HG03175 (cell line): ENCODE measurements around the gene RIMOC1.
"Not testable (repeated sequence)": the region's sequence is repeated elsewhere in the genome, so short reads cannot be mapped to it uniquely, and the experiment has no call there.

Source experiments
- ATAC-seq: cut with Tn5 transposase; IDR thresholded peaks from one replicate; pipeline ENCODE4 v1.9.1; 2021; ENCODE audit warnings: mild to moderate bottlenecking, moderate library complexity; ENCODE audit not compliant: unreplicated experiment

The RIMOC1 gene

DNA sequence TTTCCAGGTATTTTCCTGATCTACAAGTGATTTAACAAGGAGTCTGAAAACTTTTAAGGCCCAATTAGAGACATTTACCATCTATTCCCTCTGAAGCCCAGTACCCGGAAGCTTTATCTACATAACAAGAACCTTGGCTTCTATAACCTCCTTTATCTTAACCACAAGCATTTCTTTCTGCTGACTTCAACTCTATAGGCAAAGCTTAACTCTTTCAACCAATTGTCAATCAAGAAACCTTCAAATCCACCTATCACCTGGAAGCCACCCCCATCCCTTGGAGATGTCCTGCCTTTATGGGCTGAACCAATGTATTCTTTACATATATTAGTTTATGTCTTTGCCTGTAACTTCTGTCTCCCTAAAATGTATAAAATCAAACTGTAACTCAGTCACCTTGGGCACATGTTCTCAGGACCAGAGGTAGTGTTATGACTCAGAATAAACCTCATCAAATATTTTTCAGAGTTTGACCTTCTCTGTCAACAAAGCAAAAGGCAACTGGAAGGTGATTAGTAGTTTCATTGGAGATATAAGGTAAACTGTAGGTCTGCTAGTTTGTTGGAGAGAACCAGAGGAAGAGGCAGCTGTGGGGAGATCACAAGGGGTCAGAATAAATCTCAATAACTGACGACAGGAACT is 13.0 kb upstream of the RIMOC1 start:
- no peak for ATAC-seq

DNA sequence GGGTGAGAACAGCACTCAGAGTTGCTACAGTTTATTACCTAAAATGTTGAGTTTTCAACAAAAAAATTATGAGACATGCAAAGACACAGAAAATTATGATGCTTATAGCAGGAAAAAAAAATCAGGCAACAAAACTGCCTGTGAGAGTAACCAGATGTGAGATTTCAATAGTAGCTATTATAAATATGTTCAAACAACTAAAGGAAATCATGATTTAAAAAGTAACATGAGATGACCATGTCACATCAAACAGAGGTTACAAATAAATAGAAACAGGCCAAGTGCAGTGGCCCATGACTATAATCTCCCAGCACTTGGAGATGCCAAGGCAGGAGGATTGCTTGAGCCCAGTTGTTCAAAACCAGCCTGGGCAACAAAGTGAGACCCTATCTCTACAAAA is 12.1 kb upstream of the RIMOC1 start:
- no peak for ATAC-seq

DNA sequence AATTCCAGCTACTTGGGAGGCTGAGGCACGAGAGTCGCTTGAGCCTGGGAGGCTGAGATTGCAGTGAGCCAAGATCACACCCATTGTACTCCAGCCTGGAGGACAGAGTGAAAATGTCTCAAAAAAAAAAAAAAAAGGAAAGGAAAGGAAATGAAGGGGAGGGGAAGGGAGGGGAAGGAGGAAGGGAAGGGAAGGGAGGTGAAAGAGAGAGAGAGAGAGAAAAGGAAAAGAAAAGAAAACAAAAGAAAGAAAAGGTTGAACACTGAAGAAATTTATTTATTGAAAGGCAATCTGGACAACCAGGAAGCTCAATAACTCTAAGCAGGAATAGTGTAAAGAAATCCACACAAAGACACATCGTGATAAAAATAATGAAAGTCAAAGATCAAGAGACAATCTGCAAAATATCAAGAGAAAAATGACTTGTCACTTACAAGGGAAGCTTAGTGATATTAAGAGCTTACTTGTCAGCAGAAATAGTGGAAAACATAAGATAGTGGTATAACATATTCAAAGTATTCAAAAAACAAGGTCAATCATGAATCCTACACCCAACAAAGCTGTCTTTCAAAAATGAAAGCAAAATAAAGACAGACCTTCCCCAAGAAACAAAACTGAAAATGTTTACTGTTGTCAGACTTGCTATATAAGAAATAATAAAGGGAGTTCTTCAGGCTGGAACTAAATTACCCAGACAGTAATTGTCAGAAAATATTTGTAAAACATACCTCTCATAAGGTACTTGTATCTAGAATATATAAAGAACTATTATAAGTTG is 10.9 kb upstream of the RIMOC1 start:
- peak; percentile 46 for ATAC-seq

DNA sequence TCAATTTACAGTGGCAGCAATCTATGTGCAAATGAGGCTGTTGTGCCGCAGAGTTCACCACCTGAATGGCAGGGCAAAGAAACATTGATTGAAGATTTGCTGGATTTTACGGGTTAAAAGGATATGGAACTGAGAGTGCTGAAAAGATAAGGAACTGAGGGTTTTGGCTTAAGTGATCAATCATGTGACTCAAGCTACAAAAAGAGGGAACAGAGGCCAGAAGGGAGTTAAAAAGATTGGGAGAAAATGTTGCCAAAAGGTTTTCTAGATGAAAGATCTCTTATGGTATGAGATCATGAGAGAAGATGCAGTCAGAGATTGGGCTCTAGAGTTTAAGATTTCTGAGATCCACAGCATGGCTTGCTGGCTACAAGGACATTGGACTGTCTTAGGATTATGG is 7.9 kb upstream of the RIMOC1 start:
- no peak for ATAC-seq

DNA sequence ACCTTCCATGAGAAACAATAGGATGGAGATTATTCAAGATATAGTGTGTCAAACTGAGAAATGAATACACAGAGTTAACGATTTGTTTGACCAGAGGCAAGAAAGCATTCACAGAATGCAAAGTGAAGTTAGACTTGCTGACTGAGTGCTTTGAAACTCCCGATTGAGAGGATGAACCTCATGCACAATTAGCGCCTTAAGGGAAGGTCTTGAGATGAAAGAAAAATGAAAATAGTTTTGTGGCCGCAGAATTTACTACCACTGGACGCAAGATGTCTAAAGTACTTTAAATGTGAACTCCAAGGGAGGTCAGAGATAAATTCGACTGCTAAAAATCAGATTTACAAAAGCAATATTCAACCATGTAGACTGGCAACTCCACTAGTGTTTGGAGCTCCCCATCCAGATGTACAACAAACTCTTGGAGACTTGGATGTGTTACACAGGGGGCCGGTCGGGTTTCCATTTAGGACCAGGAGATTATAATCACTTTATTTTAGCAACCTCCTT is 707 bp upstream of the RIMOC1 start:
- ATAC-seq: no peak

DNA sequence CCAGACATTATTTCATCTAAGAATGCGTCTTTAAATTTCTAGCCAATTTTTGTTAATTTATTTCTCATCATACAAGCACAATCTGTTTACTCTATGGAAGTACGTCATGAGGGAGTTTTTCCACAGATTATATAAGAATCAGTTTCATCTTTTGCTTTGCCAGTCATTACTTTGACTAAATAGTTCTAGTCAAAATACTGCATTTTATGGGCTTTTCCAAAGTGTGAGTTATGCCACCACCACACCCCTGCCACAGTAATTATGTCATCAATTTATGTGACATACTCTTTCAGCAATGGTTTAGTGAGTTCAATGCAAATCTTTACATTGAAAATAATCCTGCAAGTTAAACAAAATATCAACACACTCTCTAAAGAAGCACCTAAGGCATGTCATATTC is 2.0 kb downstream of the RIMOC1 start:
- ATAC-seq: no peak

DNA sequence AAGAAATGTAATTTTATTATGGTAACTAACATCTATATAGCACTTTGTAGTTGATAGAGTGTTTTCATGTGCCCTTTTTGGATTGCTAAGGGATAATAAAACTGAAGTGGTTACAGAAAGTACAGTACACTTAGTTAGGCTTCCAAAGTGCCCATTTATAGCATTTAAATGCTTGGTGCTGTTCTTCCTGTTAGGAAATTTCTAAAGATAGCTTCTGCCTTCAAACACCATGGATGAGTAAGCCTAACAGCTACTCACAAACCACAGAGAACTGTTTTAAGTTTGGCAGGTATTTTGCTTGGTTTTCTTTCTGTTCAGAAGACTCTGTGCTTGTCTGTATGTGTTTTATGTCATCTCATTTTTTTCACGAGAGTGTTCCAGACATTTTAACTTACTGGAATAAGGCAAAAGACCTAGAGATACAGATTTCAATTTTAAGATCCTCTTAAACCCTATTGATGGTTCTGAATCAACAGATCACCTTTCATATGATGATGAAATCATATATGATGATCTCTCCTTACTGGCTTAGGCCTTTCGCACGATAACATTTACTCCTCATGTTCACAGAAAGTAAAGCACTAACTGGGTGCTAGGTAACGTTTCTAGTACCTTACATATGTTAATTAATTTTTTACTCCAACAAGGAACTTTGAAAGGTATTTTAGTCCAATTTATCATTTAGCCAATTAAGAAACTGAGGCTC is 4.4 kb downstream of the RIMOC1 start:
- no peak for ATAC-seq

DNA sequence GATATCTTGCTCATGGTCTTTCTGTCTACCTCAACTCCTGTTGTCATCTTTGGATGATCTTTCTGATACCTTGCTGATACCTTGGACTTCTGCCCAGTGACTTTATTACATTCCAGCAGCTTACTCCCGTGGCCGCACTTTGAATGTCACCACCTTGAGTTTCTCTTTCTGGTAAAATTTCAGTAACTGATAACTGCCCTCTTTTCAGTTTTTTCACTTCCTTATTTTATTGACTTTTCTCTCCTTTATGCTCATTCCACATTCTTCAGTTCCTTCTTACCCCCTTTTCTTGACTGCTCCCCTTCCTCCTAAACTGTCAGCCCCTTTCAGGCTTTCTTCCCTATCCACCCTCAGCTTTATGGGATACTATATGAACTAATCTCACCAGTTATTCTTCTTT is 14.0 kb downstream of the RIMOC1 start:
- peak; percentile 50 for ATAC-seq

DNA sequence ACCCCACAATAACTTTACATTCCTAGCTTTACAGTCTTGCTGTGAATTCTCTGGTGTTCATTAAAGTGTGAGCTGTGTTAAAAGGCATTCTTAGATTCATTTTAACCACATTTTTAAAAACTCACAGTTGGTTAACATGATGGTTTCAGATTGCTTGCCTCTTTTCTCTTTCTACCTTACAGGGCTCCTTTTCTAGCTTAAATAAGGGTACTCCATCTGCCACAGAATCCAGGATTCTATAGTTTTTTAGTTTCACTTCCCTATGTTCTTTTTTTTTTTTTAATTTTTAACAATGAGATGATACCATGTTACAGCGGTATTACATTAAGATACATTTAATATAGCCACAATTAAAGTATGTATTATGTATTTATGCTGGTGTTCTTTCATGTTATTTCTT is 17.0 kb downstream of the RIMOC1 start:
- no peak for ATAC-seq

DNA sequence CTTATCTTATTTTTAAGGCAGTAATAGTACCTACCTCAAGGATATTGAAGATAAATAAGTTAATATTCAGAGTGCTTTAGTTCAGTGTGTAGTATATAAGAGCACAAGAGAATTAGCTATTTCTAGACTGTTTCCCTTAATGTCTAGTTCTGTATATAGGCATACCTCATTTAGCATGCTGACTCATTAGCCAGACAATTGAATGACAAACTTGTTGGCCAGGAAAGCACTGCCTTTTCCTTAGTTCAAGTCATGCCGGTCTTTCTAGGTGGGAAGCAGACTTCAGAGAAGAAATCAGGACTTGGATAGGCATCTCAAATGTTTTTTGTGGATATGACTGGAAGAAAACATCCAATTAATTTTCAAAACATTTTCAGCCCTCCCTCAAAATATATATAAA is 17.7 kb downstream of the RIMOC1 start:
- no peak for ATAC-seq

DNA sequence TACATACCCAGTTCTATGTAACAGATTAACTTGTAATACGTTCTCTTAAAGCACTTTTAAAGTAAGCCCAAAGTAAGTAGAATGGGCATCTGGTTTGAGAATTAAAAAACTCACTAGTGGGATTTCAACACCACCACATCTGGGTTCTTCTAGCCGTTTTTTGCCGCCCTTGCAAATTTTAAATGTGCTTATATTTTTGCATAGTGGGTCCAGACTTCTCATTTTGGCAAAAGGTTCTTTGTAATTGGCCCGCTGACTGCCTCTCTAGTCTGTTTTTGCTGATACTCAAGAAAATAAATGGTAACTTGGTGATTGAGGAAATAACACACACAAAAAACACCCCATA is 20.4 kb downstream of the RIMOC1 start:
- no peak for ATAC-seq

DNA sequence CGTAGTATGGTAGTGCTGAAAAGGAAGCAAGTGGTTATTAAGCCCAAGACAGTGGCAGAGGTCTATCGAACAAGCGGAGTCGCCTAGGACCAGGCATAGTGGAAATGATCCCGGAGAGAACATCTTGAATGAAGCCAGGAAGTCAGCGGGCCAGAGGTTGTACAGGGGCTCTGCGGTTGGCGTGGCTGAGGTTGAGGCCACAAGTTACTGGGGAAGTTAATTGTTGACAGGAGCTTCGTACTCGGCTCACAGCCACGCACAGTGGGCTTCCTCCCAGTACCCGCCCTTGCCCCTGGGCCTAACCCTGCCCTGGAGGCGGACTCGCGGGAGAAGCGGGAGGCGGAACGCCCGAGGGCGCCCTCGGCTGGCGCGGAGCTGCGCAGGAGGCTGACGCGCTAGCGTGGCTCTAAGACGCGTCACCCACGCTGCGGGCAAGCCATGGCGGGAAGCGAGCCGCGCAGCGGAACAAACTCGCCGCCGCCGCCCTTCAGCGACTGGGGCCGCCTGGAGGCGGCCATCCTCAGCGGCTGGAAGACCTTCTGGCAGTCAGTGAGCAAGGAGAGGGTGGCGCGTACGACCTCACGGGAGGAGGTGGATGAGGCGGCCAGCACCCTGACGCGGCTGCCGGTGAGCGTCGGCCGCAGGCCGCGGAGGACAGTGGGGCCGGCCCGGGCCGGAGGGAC is 20.9 kb downstream of the RIMOC1 start, which contains the start of gene FBXO4:
TSS of gene FBXO4 (plus strand) at position 410 of the 683 bp plus-strand sequence. CDS start at position 439, 29 bp downstream.
- ATAC-seq: peak; percentile 86

DNA sequence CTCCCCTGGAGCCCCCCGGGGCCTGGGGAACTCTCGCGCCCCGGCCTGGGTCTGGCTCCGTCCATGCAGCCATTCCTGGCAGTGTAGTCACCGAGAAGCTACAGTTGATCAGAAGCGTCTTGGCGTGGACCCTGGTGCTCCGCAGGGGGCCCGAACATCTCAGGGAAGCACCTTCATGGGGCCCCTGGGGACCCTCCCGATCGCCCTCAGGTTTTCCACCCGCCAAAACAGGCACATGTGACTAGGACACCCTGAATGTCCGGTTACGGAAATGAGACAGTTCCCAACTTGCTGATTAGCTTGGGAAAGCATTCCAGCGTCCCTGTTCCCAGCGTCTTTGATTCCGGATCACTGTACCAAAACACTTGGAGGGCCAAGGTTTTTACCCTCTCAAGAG is 21.4 kb downstream of the RIMOC1 start:
- ATAC-seq: peak; percentile 21

DNA sequence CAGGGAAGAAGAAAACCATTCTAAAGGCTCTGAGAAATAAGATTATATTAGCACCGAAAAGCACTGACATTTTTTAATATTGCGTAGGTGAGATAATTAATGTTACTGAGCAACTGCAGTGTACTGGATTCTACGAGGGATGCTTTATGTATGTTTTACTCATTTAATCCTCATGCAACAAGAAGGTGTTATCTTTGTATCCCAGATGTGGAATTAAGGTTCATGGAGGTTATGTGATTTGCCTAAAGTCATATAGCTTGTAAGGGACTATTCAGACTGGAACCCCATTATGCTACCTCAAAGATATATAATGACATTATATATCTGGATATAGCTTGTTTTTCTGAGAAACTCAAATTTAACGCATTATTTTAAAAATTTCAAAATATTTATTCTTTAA is 23.5 kb downstream of the RIMOC1 start:
- ATAC-seq: no peak

DNA sequence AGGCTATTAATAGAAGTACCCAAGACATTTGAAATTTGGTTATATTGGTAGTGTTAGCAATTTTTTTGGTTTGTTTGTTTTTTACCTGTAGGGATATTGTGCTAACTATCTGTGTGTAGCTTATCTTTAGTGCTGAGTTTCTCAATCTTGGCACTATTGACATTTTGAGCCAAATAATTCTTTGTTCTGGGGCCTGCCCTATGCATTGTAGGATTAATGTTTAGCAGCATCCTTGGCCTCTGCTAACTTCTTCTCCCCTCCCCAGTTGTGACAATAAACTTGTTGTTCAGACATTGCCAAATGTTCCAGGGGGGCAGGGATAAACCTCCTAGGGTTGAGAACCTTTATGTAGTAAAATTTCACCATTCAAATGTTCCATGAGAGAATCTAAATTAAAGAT is 24.9 kb downstream of the RIMOC1 start:
- ATAC-seq: no peak

DNA sequence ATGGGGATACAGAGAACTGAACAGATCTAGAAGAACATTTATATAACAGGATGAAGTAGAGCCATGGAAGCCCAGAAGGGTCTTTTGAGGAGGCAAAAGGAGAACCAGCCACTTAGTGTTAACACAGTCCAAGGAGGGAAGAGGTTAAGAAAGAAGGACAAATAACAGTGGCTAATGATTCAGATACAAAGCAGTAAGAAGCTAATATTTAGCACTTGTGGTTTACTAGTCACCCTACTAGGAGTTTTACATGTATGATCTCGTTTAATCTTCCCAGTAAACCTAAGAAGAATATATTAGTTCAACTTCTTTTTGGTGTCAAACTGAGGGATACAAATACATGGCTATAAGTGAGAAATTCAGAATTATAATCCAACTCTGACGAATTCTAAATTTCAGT is 28.6 kb downstream of the RIMOC1 start:
- no peak for ATAC-seq

DNA sequence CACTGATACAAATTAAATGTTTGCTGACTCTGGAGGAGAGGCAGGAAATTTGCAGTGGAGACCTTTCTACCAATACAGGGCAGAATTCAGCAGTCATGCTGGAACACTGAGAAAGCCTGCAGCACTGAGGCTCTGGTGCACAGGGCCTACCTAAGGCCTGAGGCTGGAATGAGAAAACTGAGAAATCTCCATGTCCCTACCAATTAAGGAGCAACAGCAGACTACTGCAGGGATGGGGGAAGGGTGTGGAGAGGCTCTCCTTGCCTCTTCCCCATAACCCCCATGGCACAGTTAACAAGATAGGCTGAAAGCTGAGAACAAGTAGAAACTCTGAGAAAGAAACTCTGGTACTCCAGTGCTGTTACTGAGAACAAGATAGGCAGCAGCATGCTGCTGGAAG is 31.4 kb downstream of the RIMOC1 start:
- no peak for ATAC-seq

DNA sequence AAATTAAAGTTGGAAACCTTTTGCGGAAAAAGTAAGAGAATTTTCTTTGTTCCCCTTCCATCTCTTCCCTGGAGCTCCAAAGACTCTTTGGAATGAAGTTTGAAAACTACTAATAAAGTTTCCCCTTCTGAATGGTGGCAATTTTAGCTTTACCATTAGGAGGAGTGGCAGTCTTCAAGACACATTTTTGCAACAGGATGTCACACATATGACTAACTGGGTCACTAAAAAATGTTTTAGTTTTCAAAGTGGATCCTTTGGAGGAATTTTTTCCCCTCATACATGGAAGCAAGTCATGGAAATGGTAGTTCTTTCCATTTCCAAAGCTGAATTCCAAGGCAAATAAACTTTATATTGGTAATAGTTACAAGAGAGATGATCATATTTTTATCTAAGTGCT is 36.5 kb downstream of the RIMOC1 start:
- ATAC-seq: no peak

DNA sequence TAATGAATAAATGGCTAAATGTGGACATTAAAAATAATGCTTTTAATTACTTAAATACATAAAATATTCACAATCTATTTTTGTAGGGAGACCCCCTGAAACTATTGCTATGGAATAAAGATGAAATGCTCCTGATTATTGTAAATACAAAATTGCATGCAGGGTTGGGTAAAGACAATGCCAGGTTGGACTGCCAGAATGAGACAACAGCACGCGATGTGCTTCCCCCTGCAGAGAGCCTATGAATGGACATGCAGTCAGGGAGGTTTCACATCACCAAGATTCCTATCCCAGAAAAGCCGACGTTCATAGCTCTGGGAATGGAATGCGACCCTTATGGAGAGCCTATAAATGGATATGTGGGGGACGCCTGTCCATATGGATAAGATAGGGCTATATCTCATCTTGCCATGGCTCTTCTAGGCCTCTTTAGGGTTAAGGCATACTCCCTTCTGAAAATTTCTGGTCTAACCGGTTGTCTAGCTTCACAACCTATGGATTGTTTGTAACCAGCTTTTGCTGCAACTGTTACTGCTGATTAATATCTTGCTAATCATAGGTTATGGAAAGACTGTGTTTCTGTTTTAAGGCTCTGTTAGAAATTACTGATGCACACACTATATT is 41.3 kb downstream of the RIMOC1 start:
- ATAC-seq: not testable (repeated sequence)

DNA sequence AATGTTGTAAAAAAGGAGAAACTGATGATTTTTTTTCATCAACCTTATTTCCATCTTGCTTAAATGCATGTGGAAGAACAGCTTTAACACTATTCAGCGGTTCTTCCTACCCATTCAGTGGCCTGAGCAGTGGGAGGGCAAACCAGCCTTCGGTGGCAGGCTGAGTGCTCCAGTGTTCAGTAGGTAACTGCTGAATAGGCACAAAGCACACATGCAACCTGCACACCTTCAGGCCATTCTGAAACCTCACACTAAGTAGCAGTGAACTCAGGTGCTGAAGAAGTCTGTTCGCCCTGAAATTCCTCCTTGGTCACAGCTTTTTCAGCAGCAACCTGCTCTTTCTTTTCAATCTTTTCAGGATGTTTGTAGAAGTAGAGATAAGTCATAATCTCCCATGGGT is 47.1 kb downstream of the RIMOC1 start:
- no peak for ATAC-seq
